Fibroblast of skin of back (primary cell): ENCODE measurements around the gene TRIM17.

ENCODE experiments used
- DNase-seq: peaks from one replicate; pipeline ENCODE4 v3.0.0-alpha.2; 2013

The TRIM17 gene

DNA sequence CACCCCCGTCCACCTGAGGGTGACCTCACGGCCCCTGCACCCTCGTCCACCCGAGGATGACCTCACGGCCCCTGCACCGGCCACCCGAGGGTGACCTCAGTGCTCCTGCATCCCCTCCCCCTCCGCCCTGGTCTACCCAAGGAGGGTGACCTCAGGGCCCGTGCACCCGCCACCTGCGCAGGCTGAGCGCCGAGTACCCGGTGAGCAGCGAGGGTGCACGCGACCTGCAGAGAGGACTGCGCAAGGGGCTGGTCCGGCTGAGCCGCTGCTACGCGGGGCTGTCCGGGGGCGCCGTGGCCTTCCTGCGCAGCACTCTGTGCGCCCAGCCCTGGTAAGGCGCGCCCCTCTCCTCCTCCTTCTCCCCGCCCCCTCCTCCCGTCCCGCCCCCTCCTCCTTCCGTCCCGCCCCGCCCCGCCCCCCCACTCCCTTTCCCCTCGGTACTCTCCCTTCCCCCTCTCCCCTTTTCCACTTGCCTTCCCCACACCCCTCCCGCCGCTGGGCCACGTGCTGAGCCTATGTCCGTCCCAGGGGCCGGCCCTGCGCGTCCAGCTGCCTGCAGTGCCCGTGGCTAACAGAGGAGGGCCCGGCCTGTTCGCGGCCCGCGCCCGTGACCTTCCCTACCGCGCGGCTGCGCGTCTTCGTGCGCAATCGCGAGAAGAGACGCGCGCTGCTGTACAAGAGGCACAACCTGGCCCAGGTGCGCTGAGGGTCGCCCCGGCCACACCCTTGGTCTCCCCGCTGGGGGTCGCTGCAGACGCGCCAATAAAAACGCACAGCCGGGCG, 38.4 kb downstream of the TRIM17 start:
- DNase-seq: peak; percentile 60

DNA sequence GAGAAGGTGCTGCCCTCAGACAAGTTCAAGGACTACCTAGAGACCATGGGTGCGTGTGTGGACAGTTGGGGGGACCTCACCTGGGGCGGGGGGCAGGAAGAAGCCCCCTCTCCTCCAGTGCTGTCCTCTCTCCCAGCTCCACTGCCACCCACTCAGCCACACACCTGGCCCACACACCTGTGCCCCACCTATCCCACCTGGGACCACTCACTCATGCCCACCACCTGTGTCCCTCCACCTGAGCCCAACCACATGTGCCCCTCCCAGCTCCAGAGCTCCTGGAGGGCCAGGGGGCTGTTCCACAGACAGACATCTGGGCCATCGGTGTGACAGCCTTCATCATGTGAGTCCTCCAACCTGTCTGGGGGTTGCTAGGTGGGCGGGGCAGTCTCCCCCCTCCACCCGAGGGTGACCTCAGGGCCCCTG, 39.0 kb downstream of the TRIM17 start:
- DNase-seq: no peak

DNA sequence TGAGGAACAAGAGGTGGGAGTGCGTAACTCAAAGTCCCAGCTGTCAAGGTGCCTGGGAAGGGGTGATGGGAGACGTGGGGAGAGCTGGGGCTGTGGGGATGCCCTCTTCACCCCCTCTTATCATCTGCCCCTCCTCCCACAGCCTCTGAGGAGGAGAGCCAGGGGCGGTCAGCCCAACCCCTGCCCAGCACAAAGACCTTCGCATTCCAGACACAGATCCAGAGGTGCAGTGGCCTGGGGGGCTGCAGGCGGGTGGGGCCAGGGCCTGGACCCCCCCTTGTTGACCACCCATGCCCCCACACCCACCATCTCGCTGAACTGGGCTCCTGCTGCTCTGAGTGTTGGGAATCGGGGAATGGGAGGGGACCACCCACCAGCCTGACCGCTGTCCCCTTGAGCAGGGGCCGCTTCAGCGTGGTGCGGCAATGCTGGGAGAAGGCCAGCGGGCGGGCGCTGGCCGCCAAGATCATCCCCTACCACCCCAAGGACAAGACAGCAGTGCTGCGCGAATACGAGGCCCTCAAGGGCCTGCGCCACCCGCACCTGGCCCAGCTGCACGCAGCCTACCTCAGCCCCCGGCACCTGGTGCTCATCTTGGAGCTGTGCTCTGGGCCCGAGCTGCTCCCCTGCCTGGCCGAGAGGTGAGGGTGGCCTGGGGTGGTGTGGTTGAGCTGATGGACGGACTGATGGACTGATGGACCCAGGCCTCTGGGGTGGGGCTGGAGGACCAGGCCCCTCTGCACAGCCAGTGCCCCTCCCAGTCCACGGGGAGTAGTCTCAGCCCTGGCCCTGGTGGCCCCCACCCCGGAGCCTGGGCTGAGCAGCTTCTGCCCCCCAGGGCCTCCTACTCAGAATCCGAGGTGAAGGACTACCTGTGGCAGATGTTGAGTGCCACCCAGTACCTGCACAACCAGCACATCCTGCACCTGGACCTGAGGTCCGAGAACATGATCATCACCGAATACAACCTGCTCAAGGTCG, 39.7 kb downstream of the TRIM17 start:
- DNase-seq: no peak

DNA sequence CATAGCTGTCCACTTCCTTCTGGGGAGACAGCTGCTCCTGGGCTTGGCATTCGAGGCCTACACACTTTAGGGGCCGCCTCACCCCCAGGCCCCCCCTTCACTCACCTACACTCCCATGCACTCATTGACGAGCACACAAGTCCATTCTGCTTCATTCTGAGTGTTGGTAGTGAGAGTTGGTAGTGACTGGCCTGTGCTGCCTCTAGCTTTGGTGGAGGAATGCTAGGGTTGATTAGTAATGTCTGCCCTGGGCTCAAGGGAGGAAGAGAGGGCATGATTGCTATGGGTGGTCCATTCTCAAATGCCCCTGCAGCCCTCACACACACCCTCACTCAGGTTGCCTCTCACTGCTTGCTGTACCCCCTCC, 40.4 kb downstream of the TRIM17 start:
- DNase-seq: peak; percentile 10

DNA sequence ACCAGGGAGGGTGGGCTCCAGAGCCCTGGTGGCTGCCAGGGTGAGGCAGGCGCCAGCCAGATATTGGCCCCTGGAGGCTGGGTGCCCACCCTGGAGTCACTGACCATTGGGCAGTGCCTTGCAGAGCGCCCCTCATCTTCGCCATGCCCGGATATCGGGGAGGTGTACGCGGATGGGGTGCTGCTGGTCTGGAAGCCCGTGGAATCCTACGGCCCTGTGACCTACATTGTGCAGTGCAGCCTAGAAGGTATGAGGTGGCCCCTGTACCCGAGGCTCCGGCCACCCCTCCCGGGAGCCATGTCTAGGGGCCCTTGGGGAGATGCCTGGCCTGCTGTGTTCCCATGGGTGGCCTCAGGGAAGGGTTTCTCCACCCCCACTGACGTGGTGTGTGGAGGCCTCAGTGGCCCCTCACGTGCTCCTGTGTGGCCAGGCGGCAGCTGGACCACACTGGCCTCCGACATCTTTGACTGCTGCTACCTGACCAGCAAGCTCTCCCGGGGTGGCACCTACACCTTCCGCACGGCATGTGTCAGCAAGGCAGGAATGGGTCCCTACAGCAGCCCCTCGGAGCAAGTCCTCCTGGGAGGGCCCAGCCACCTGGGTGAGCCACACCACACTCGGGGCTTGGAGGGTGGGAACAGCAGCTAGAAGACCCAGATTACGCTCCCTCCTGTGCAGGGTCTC, 40.9 kb downstream of the TRIM17 start:
- no peak for DNase-seq

DNA sequence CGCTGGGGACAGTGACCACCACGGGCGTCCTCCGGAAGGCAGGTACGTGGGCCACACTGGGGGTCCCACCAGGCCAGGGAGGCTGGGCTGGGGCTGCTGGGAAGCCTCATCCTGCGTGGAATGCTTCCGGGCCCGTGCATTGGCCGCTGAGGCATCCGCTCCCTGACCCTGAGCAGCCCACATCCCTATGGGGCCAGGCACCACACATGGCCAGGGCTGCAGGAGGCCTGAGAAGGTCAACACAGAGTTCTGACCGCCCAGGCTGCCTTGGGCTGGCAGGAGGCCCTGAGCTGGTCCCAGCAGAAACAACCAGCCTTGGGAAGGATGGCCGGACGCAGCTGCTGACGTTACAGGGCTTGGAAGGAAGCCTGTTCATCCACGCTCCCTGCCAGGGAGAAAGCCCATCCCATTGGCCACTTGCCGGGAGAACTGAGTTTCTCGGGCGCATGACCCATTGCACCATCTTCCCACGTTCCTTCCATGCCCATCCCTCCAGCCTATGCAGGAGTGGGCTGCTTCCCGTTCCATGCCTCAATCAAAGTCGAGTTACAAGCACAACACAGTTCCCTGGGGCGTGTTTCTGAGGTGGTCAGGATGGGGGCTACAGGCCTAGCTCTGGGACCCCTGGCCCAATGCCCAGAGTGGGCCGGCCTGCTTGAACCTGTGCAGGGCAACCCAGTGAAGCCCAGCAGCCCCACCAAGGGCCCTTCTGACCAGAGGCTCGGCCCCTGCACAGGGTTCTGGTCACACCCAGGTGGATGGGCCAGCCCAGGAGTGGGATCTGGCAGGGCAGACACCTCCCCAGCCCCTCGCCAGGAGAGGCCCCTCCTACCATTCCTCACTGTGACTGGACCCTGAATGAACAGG, 41.7 kb downstream of the TRIM17 start:
- no peak for DNase-seq

DNA sequence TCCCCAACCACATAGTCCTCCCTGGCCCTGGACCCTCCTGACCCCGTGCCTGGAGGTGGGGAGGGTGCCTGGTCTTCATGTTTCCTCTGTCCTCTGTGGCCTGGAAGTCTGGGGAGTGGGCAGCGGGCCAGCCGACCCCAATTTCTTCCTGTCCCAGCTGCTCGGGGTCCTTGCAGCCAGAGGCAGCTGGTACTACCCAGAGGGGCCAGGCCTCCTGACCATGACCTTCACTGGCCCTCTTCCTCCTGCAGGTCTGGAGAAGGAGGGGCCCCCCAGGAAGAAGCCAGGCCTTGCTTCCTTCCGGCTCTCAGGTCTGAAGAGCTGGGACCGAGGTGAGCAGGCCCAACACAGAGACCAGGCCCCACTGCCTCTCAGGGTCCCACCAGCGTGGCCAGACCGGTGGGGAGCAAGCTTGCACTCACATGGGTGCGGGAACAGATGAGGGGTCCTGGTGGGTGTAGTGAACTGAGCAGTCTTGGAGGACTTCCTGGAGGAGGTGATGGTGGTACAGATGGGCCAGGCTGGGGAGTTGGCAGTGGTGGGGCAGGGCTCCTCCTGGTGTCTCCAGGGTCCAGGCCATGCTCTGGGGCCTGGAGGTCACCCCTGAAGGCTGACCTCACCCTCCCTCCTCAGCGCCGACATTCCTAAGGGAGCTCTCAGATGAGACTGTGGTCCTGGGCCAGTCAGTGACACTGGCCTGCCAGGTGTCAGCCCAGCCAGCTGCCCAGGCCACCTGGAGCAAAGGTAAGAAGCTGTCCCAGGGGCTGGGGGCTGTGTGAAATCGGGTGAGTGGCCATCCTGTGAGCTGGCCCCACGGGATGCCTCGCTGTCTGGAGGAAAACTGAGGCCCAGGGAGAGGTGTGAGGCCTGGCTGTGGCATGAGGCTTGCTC, 42.7 kb downstream of the TRIM17 start:
- no peak for DNase-seq

DNA sequence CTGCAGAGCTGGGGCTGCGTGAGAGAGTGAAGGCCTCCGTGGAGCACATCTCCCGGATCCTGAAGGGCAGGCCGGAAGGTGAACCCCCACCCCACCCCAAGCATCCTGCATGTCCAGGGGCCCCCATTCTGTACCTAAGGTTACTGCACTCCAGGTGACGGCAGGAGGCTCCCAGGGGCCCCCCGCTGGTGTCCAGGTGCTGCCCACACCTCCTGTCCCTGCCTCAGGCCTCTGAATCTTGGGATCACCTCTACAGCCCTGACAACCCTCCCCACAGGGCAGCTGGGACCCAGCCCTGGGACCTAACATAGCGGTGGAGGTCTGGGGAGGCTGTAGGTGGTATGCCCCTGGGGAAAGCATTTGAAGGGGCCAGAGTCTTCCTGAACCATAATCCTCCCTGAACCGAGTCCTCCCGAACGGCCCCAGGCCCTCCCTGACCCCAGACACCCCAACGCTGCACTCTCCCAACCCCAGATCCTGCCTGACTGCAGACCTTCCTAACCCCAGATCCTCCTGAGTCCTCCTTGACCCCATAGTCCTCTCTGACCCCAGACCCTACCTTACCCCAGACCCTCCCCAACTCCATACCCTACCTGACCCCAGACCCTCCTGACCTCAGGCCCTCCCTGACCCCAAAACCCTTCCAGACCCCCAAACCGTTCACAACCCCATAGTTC, 43.5 kb downstream of the TRIM17 start:
- DNase-seq: no peak

DNA sequence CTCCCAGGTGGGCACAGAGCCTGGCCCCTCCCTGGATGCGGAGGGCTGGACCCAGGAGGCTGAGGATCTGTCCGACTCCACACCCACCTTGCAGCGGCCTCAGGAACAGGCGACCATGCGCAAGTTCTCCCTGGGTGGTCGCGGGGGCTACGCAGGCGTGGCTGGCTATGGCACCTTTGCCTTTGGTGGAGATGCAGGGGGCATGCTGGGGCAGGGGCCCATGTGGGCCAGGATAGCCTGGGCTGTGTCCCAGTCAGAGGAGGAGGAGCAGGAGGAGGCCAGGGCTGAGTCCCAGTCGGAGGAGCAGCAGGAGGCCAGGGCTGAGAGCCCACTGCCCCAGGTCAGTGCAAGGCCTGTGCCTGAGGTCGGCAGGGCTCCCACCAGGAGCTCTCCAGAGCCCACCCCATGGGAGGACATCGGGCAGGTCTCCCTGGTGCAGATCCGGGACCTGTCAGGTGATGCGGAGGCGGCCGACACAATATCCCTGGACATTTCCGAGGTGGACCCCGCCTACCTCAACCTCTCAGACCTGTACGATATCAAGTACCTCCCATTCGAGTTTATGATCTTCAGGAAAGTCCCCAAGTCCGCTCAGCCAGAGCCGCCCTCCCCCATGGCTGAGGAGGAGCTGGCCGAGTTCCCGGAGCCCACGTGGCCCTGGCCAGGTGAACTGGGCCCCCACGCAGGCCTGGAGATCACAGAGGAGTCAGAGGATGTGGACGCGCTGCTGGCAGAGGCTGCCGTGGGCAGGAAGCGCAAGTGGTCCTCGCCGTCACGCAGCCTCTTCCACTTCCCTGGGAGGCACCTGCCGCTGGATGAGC, 44.3 kb downstream of the TRIM17 start:
- no peak for DNase-seq

DNA sequence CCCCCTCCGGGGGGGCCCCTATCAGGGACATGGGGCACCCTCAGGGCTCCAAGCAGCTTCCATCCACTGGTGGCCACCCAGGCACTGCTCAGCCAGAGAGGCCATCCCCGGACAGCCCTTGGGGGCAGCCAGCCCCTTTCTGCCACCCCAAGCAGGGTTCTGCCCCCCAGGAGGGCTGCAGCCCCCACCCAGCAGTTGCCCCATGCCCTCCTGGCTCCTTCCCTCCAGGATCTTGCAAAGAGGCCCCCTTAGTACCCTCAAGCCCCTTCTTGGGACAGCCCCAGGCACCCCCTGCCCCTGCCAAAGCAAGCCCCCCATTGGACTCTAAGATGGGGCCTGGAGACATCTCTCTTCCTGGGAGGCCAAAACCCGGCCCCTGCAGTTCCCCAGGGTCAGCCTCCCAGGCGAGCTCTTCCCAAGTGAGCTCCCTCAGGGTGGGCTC, 44.9 kb downstream of the TRIM17 start:
- no peak for DNase-seq

DNA sequence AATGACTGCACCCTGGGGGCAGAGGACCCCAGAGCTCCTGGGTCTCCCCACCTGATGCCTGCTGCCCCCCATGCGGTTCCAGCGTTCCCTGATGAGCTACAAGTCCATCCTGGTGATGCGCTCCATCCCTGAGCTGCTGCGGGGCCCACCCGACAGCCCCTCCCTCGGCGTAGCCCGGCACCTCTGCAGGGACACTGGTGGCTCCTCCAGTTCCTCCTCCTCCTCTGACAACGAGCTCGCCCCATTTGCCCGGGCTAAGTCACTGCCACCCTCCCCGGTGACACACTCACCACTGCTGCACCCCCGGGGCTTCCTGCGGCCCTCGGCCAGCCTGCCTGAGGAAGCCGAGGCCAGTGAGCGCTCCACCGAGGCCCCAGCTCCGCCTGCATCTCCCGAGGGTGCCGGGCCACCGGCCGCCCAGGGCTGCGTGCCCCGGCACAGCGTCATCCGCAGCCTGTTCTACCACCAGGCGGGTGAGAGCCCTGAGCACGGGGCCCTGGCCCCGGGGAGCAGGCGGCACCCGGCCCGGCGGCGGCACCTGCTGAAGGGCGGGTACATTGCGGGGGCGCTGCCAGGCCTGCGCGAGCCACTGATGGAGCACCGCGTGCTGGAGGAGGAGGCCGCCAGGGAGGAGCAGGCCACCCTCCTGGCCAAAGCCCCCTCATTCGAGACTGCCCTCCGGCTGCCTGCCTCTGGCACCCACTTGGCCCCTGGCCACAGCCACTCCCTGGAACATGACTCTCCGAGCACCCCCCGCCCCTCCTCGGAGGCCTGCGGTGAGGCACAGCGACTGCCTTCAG, 45.5 kb downstream of the TRIM17 start:
- no peak for DNase-seq

DNA sequence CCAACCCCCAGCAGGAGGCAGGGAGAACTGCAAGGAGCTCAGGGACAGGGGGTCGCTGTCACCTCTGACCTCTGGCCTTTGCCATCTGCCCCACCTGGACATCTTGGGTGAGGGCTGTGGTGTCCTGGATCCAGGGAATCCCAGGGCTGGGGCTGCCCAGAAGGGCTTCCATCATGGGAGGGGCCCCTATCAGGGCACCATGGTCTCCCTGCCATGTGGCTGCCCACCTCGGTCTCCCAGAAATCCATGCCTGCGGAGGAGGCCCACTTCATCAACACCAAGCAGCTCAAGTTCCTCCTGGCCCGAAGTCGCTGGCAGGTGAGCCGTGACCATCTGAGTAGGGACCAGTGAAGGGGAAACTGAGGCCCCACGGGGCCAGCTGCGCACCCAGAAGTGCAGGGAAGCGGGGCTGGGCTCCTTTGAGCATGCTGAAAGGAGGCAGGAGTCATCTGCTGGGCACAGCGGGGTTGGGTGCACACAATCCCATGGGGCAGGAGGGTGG, 46.2 kb downstream of the TRIM17 start:
- no peak for DNase-seq

DNA sequence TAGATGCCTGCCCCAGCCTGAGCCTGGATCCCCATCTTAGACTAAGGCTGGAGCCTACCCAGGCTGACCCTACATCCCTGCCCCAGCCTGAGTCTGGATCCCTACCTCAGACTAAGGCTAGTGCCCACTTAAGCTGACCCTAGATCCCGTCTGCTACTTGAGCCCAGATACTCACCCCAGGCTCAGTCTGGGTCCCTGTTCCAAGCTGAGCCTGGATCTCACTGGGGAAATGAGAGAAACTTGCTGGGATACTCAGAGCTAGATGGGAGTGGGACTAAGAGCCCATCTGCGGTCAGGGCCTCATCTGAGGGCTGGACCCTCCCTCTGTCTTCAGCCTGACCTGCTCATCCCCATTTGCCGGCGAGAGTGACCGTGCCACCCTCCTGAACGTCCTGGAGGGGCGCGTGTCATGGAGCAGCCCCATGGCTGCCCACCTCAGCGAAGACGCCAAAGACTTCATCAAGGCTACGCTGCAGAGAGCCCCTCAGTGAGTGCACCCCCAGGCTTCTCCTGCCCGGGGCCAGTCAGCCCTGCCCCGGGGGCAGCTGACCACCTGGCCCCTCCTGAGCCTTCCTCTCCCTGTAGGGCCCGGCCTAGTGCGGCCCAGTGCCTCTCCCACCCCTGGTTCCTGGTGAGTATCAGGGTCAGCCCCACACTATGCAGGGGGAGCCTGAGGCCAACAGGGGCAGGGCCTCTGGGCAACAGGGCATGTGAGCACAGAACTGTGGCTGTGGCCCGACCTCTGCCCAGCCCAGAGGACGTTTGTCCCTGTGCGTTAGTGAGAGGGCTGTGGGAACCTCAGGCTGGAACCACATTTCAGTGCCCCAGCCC, 46.8 kb downstream of the TRIM17 start:
- no peak for DNase-seq

DNA sequence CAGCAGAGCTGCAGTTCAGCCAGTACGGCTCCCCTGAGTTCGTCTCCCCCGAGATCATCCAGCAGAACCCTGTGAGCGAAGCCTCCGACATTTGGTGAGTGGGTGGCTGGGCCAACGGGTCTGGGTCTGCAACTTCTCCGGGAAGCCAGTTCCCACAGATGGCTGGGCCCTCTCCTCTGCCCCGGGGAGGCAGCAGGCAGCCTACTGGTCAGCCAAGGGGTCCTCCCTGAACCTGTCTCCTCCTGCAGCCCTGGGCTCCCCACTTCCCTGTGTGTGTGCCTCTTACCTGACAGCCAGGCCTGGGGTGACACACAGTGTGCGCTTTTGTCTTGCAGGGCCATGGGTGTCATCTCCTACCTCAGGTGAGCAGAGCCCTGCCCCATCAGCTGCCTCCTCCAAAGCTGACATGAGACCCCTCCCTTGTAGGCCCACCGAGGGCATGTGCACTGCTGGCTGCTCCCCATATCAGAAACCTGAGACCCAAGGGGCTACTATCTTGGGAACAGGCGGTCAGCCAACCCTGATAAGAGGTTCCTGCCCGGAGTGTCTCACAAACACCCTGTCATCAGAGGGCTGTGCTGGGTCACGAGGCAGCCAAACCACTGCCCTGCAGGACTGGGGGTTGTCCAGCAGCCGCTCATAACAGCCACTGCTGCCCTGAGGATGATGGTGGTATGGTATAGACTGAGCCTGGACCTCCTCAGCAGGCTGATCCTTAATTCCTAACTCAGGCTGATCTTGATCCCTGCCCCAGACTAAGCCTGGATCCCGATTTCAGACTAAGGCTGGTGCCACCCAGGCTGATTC, 47.7 kb downstream of the TRIM17 start:
- no peak for DNase-seq

DNA sequence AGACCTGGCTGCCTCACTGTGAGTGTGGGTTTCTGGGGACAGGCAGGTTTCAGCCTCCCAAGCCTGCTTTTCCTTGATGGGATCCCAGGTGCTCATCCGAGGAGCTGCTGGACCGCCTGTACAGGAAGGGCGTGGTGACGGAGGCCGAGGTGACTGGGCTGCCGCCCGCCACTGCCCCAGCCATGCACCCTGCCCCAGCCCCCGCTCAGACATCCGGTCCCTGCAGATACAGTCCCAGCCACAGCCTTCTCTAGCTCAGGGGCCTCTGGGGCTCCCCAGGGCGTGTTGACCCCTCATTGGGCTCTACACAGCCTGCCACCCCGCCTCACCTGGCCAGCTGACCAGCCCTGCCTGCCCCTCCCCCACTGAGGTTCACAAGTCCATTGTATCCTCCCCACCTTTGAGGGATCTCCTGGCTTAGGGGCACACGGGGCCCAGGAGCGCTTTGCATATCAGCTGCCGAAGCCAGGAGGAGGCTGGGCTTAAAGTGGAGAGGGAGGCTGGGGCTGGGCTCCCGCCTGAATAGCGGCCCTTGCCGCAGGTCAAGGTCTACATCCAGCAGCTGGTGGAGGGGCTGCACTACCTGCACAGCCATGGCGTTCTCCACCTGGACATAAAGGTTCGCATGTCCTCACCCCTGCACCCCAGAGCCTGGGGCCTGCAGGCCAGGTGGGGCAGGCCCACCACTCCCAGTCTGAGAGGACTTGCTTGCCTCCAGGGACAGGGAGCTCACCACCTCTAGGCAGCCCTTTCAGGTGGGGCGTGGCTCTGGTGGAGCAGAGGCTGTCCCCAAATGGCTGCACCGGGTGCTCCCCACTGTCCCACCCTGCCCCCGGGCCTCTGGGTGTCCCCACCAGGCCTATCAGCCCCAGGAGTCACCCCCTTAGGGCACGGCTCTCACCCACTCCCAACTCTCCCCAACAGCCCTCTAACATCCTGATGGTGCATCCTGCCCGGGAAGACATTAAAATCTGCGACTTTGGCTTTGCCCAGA, 48.6 kb downstream of the TRIM17 start:
- DNase-seq: no peak
